ENCODE data around the gene CCDC33.

CCDC33 gene

DNA sequence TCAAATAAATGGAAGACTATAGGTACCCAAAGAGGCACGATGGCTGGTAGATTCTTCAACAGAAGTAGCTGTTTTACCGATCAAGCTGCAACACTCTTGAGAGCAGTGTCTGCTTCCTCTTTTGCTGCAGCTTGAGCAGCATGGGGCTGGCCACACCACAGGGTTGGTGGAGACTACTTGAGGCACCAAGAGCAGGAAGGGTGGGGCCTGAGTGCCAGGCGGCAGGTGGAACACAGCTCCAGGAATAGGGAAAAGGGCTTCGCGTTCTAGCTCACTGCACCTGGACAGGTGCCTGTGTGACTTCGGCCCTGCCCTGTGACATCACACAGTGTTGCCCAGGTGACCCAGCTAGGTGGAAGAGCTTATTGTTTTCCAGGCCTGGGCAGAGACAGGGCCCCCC is at the start of gene CCDC33:
Gene CCDC33 (plus strand): TSS at position 365 of the 400 bp plus-strand sequence. CDS start 394 bp downstream, outside the sequence.
- DNase-seq (ENCODE audit: low spot score): no peak

DNA sequence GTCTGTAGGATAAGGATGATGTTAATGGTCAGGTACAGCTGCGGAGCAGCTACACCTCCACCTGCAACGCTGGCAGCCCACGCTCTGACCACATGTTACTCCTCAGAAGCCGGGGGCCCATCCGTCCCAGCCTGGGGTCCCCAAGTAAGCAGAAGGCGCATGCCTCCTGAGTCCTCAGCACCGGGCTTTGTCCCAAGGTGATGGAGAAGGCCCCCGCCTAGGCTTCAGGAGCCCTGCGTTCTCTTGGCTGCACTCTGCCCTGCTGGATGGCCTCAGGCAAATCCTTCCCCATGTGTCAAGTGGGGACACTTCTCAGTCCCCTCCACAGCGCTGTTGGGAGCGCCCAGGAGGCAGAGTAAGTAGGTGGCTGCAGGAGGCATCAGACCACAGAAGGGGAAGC is 47.9 kb upstream of the CCDC33 start:
- no peak for DNase-seq (ENCODE audit: low spot score)

DNA sequence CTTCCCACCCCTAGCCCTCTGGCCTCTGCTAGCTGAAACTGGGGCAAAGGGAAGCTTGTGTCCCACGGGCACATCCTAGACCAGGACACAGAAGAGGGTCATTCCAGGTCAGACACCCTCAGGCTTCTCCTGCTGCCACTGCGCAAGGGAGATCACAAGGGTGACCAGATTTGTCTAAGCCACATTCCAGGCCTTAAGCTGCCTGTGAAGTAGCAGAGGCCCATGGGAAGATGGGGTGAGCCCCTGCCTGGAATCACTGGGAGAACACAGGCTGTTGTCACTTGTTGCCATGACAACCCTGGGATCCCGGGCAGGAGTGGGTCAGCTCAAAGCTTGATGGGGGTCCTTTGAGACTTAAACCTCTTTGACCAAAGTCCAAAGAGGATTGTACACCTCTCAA is 44.3 kb upstream of the CCDC33 start:
- DNase-seq (ENCODE audit: low spot score): no peak

DNA sequence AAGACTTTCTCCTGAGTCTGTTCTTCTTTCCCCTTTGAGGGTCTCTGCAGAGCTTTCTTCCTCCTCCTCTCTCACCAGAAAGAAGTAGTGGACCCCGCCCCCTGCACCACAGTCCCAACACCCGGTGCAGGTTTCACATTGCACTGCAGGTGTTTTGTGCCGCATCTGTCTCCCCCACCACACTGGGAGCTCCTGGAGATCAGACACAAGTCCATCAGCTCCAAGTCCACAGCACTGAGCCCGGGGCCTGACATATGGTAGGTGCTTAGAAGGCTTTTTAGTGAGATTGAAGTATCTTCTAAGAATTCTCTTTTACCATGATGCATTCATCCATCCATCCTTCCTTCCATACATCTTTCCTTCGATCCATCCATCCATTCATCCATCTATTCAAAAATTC is 43.4 kb upstream of the CCDC33 start:
- DNase-seq (ENCODE audit: low spot score): no peak

DNA sequence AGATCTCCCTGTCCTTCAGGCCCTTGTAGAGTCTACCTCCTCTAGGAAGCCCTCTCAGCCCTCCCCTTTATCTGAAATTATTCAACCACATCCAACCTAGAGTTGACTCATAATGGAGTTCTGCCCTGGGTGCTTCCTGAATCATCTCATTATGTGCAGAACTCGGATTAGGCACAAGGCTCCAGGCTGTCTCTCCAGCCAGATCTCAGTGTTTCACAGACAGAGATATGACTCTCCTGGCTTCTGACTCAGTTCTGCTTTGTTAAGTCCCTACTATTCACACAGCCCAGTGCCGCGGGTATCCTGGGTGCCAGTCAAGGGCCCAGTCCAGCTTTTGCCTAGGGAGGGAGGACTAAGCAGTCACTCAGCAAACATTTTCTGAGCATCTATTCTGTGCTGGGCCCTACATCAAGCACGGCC is 42.8 kb upstream of the CCDC33 start:
- DNase-seq (ENCODE audit: low spot score): no peak

DNA sequence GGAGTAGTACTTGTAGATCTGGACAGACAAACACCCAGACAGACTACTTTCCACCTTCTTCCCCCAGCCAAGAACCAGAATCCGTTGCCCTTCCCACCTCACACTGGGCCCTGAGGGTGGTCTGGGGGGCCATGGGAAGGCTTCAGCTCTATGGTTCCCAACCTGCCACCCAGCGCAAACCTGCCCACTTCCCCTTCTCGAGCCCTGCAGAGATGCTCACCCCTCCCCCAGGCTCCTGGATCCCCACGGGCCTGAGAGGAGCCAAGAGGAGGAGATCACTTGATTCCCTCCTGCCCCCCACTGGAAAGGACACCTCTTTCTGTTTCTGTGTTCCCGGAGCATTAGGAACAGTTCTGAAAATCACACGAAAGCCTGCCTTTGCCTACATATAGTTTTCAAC is 42.2 kb upstream of the CCDC33 start:
- no peak for DNase-seq (ENCODE audit: low spot score)

DNA sequence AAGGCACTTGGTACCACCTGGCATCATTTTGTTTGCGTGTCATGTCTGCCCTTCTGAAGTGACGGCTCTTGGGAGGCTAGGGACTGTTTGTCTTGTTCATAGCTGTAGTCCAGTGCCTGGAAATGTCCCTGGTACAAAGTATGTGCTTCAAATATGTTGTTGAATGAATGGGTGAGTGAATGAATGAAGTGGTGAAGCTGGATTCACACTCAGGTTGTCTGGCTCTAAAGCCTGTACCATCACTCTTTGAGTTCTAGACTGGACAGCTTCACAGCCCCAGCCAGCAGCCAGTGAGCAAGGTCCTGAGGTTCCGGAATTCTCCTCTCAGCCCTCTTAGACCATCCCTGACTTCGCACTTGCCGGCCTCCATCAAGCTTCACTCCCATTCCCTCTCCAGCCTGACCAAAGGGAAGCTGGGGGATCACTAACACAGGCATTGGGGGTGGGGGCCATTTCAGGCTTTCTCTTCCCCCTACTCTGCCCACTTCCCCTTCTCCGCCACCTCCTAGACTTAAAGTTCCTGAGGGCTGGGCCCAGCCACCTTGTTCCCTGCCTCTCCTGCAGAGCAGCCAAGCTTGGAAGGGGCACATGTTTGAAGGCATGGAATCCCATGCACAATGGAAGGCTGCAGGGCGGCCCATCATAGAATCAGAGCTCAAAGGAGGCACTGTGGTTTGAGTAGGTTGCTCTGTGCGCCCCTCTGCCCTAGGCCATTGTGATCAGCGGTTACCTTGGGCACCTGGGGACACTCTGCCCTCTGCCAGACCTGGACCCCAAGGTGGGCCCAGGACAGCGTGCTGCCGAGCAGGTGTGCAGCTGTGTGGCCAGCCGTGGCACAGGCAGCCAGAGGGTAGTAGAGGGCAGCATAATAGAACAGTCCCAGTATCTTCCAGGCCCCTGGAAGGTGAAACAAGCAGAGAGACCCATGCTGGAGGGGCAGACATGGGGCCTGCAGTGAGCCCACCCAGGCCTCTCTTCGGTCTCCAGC is 41.3 kb upstream of the CCDC33 start:
- DNase-seq (ENCODE audit: low spot score): no peak

DNA sequence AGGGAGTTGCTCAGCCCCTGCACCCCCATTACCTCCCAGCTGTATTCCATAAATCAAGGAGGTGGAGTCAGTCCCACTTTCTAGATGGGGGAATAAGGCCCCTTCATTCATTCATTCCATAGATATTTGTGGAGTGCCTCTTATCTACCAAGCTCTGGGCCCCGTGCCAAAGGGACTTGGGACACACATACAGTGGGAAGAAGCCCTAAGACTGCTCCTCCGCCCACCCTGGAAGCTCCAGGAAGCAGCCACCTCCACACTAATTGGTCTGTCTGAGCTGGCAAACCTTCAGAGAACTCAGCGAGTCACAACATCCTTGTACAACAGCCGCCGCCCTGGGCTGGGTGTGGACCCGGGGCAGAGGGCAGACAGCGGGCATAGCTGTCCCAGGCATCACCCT is 40.0 kb upstream of the CCDC33 start:
- peak; percentile 20 for DNase-seq (ENCODE audit: low spot score)

DNA sequence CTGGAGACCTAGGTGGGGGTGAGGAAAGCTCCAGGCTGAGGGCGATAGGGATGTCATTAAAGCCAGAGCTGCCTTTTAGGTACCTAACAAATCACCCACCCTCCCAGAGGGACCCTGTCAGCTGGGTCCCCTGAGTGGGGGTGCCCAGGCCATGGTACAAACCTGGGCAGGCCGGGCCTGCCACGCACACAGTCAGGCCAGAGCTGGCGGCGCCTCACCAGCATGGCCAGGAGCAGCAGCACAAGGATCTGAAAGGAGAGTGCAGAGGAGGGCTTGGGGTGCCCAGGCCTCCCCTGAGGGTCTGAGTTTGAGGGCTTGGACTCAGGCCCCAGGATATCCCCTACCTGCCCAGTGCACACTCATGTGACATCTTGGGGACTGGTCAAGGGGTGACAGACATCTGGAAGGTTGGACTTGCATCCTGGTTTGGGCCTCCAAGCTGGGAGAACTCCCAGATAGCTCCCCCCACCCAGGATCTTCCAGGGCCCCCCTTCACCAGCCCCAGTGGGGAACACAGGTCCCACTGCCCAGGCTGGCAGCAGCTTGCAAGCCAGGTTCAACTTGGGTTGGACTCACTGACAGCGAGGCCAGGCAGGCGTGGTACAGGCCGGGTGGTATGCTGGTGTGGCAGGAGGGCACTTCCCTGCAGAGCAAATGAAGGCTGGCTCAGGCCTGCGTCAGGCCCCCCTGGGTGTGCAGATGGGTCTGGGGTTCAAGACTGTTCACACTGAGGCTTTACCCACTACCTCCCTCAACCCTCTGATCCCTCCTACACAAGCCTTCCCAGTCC is 38.8 kb upstream of the CCDC33 start:
- no peak for DNase-seq (ENCODE audit: low spot score)

DNA sequence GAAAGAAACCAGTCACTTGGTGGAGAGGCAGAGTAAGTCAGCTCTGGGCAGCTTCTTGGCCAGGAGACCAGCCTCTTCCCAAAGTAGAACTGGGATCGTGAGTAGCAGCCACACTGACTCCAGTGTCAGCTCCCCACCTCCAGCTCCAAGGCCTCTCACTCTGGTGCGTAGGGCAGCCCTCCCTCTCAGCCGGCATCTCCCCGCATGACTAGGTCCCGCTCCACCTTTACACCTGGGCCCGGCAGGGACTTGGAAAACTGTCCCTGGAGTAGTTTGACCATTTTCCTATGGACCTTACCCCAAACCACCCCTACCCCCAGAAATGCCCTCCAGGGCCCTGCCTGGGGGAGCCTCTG is 36.9 kb upstream of the CCDC33 start:
- DNase-seq (ENCODE audit: low spot score): no peak

DNA sequence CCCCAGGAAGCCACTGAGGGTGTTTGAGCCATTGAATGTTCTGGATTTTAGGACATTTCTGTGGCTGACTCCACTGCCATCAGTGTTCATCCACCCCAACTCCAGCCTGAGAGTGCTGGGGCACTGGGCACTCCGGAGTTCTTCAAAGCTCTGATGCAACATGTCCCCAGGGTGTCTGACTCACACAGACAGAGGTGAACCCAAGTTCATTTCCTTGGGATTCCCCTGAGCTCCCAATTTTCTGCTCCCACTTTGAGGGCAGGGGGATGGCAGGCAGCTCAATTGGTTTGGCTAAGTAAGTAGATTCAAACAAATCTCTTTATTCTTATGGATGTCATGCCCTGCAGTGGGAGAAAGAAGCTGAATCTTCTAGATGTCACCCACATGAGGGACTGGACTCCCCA is 35.7 kb upstream of the CCDC33 start:
- no peak for DNase-seq (ENCODE audit: low spot score)

DNA sequence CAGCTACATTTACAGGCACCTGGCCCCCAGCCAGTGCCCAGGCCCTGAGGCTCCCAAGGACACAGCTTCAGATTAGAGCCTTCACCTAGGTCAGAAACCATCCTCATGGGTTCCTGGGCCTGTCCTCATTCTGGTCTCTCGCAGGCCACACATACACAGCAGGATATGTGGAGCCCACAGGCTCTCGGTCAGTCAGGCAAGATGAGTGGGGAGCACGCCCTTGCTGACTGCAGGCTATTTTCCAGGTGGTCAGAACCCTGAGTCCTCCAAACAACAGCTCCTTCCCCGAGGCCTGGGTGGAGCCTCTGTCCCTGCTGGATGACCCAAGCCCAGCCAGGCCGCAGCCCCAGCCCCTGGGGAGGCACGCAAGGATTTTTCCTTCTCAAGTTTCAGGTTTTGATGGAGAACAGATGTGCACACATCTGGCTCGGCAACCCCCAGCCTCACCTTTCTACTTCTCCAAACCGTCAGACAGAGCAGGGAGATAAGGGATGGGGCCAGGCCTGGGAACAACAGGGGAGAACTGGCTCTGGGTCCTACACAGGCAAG is 35.2 kb upstream of the CCDC33 start:
- DNase-seq (ENCODE audit: low spot score): no peak

DNA sequence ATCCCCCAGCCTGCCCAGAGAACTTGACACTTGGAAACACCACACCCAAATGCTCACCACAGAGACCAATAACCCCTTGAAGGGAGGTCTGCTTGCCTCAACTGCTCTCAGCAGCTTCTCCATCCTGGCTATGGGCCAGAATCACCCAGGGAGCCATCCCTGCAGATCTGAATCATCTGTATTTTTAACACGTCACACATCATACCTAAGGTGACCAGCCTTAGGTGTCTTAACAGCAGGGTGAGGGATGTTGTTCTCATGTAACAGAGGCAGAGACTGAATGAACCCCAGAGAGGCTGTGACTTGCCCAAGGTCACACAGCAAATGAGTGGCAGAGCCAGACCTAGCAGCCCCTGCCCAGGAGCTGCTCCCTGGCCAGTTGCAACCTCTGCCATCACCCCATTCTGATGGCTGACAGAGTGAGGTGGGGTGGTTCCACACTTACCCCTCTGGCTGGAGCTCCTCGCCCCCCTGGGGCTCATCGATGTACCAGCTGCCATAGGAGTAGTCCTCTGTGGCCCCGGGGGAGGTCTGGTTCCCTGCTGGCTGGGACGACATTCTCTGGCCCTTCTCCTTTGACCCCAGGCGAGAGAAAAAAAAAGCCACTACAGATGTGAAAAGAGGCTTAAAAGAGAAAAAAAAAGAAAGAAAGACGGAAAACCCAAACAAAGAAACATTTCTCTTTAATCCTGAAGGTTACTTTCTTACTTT is 34.3 kb upstream of the CCDC33 start:
- no peak for DNase-seq (ENCODE audit: low spot score)

DNA sequence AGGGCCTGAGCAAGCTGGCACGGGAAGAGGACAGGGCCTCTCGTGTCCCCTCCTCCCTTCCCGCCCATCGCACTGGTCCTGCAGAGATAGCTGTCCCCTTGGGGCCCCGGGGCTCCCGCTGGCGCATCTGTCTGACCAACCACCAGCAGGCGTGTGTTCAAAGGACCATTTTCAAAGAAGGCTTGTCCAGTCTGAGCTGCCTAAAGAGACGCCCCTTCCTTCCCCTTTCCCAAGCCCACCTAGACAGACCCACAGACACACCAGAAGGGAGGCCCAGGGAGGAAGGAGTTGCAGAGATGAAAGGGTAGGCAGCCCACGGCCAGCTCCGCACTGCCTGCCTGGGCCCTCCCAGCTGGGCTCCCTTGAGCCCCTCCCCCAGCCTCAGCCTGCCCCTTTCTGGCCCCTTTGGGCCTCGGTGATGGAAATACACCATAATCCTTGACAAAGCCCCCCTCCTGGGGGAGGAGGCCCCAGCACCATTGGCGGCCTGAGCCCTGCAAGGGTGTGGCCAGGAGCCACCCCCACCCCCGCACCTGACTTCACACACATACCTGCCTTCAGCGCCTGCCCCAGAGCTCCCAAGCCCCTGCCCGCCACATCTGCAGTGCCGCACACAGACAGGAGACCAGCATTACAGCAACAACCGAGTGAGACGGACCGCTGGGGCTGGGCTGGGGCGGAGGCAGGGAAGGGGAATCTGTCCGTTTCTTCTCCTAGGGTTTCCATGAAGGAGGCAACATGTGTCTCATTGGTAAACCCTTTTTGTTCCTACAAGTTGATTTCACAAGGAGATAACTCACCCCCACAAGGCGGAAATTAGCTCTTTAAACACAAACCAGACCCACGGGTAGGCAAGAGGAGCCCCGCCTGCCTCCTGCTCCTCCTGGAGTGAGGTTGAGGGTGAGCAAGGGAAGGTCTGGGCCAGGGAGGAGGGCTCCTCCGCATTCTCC is 33.4 kb upstream of the CCDC33 start, which contains the start of gene STRA6:
Gene STRA6 (minus strand): TSS at position 336 of the 950 bp plus-strand sequence. CDS start 520 bp downstream, outside the sequence.
- DNase-seq (ENCODE audit: low spot score): no peak

DNA sequence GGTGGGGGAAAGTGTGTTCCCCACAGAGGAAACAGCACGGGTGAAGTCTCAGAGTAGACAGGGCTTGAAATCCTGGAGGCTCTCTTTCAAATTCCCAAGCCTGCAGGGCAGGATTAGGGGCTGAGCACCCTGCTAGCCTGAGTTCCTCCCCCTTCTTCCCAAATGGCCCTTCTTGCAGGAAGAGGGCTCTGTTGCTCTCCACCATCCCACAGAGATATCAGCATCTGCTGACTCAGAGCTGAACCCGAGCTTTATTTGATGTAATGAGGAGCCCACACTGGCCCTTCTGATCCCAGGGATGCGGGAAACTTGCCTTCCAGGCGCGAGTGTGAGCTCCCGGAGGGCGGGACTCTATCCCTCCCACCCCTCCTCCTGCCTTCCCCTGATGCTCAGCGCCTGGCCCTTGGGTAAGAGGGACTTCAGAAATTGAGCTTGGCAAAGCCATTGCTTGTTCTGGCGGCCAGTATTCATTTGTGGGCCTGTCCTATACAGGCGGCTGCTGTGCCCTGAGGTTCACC is 32.2 kb upstream of the CCDC33 start:
- DNase-seq (ENCODE audit: low spot score): no peak

DNA sequence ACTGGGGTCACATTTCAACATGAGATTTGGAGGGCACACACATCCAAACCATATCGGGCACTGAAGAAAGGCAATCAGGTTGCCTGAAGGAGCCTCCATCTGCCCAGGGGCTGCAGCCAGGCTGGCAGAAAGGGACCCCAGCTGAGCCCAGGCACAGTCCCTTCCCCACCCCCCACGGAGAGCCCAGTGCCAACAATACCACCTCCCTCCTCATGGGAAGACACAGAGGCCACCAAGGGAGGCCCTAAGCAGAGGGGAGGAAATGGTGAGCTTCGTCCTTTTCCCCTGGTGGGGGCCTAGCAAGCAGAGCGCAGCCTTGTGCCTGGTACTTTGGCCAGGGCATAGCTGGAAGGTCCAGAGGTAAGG is 30.6 kb upstream of the CCDC33 start:
- DNase-seq (ENCODE audit: low spot score): no peak

DNA sequence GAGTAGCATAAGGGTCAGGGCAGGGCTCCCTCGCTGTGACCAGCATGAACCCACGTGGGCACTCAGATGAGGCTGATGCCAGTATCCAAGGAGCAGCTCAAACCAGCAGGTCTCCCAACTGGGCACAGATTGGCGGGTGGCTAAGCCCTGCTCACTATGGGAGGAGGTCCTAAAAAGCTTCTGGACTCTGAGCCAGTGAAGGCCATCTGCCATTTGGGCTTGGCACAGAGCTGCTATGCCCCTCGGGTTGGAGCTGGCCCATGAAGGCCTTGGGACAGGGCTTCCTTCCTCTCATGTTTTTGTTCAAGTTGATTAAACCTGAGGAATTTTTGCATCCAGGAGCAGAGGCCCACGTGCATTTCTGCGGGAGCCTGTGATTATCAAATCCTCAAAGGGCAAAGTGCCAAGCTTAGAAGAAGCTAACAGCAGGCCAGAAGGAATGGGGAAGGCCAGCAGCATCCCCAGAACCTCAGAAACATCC is 29.3 kb upstream of the CCDC33 start:
- no peak for DNase-seq (ENCODE audit: low spot score)

DNA sequence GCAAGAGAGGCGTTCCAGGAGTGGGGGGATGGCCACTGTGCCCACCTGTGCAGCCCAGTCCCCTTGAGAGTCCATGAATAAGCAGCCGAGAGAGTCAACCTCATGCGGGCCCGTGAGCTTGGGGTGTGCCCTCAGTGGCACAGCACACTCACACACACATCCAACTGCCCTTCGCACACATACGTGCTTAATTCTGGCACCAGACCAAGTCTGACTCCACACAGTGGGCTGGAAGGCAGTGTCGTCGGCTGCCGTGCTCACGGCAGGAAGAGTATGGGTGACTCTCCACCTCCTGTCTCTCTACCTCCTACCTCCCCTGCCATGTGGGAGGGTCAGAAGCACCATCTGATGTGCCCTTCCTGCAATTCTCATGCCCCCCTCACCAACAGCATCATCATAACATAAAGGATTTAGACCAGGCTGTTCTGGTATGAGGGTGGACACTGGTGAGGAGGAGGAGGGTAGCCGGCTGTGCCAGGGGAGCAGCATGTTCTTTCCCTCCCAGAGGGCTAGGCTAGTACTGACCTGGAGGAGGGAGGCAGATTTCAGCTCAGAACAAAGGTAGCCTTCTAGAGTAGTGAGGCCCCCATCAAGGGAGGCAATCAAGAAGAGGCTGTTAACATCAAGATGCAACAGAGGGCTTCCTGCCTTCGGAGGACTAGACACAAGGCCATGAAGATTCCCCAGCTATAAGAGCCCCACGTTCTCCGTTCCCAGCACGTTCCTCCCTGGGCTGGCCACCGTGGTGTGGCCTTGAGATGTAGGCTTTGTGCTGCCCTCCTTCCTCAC is 28.3 kb upstream of the CCDC33 start:
- DNase-seq (ENCODE audit: low spot score): no peak

DNA sequence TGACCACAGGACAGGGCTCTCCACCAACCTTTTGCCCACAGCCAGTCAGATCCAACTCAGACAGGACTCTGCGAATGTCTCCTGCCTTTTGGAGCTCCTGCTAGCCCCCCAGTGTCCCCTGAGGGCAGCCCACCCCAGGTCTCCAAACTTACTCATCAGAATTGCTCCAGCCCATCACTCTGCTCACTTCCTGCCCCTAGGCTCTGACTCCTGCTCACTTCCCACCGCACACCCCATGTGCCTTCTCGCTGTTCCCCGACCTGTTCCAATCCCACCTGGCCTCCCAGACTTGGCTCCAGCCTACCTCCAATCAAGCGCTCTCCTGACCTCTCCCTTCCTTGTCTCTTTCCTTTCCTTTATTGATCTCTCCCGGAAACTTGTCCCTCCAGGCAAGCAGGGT is 27.6 kb upstream of the CCDC33 start:
- DNase-seq (ENCODE audit: low spot score): no peak
